ENCODE results near the gene KAT14. TPM values are rescaled to one million over a fixed set of nuclear protein-coding genes. Genes with fewer than 3 reads are reported as not detected.
"Not testable (repeated sequence)": the region's sequence is repeated elsewhere in the genome, so short reads cannot be mapped to it uniquely, and the experiment has no call there.

Gene KAT14
- total RNA-seq, 1 donor from 2014 or later, result 26.7 TPM

GRCh38 chr20:18103497-18103896 lies 34.2 kb upstream of the KAT14 start:
- no peak overlapping the region for H3K4me3 Mint-ChIP-seq (ENCODE audit: low read depth)
- peaks cover 5% of the 10 kb centered on the region for H3K9me3 Mint-ChIP-seq (ENCODE audit: low read depth)

GRCh38 chr20:18108326-18108725 lies 29.3 kb upstream of the KAT14 start:
- TF ChIP-seq CTCF (IDR thresholded peaks at IDR 0.05; ENCODE audit: unreplicated experiment), result no peak
- no peak overlapping the region for H3K27ac Mint-ChIP-seq
- H3K36me3 Mint-ChIP-seq (ENCODE audit: insufficient read depth), result peaks cover 2% of the 10 kb centered on the region
- peaks cover 20% of the 10 kb centered on the region for H3K27me3 Mint-ChIP-seq
- peaks cover 5% of the 10 kb centered on the region for H3K4me1 Mint-ChIP-seq (ENCODE audit: low read depth)
- no peak for DNase-seq (ENCODE audit: low spot score, unreplicated experiment)
- no peak overlapping the region for H3K4me3 Mint-ChIP-seq (ENCODE audit: low read depth)
- peaks cover 10% of the 10 kb centered on the region for H3K9me3 Mint-ChIP-seq (ENCODE audit: low read depth)

More at GRCh38 chr20:18103497-18103896, 34.2 kb upstream of the KAT14 start:
- TF ChIP-seq CTCF (IDR thresholded peaks at IDR 0.05; ENCODE audit: unreplicated experiment), result no peak
- peaks cover 50% of the 10 kb centered on the region for H3K27me3 Mint-ChIP-seq
- peak overlapping the region; percentile 86 for H3K27ac Mint-ChIP-seq
- H3K4me1 Mint-ChIP-seq (ENCODE audit: low read depth), result peaks cover 13% of the 10 kb centered on the region
- peaks cover under 1% of the 10 kb centered on the region for H3K36me3 Mint-ChIP-seq (ENCODE audit: insufficient read depth)
- no peak for DNase-seq (ENCODE audit: low spot score, unreplicated experiment)

- not testable (repeated sequence) for H3K9me3 Mint-ChIP-seq (ENCODE audit: low read depth); H3K27ac Mint-ChIP-seq; DNase-seq (ENCODE audit: low spot score, unreplicated experiment); H3K4me3 Mint-ChIP-seq (ENCODE audit: low read depth); H3K36me3 Mint-ChIP-seq (ENCODE audit: insufficient read depth); H3K27me3 Mint-ChIP-seq; H3K4me1 Mint-ChIP-seq (ENCODE audit: low read depth)
Measured at GRCh38 chr20:18128574-18128973, 9.1 kb upstream of the KAT14 start.

- no peak overlapping the region for H3K27ac Mint-ChIP-seq
- no peaks in the 10 kb centered on the region for H3K9me3 Mint-ChIP-seq (ENCODE audit: low read depth)
- H3K27me3 Mint-ChIP-seq, result no peaks in the 10 kb centered on the region
- TF ChIP-seq CTCF (IDR thresholded peaks at IDR 0.05; ENCODE audit: unreplicated experiment), result no peak
- no peaks in the 10 kb centered on the region for H3K36me3 Mint-ChIP-seq (ENCODE audit: insufficient read depth)
- H3K4me3 Mint-ChIP-seq (ENCODE audit: low read depth), result no peak overlapping the region
- DNase-seq (ENCODE audit: low spot score, unreplicated experiment), result no peak
- H3K4me1 Mint-ChIP-seq (ENCODE audit: low read depth), result peaks cover 11% of the 10 kb centered on the region
Measured at GRCh38 chr20:18132663-18133062, 5.0 kb upstream of the KAT14 start.

GRCh38 chr20:18133962-18134361 lies 3.7 kb upstream of the KAT14 start:
- no peak for TF ChIP-seq CTCF (IDR thresholded peaks at IDR 0.05; ENCODE audit: unreplicated experiment)
- no peak for DNase-seq (ENCODE audit: low spot score, unreplicated experiment)
- Mint-ChIP-seq H3K27ac (no peak overlapping the region), H3K36me3 (ENCODE audit: insufficient read depth) (no peaks in the 10 kb centered on the region), H3K4me3 (ENCODE audit: low read depth) (no peak overlapping the region), H3K4me1 (ENCODE audit: low read depth) (peaks cover 14% of the 10 kb centered on the region), H3K27me3 (no peaks in the 10 kb centered on the region), H3K9me3 (ENCODE audit: low read depth) (no peaks in the 10 kb centered on the region)

GRCh38 chr20:18138266-18138582 lies 561 bp downstream of the KAT14 start:
- no peak for TF ChIP-seq CTCF (IDR thresholded peaks at IDR 0.05; ENCODE audit: unreplicated experiment)

More at GRCh38 chr20:18138266-18138582, 561 bp downstream of the KAT14 start:
- Mint-ChIP-seq H3K36me3 (ENCODE audit: insufficient read depth) (peaks cover 8% of the 10 kb centered on the region), H3K4me3 (ENCODE audit: low read depth) (peak overlapping the region; percentile 86), H3K27me3 (no peaks in the 10 kb centered on the region), H3K9me3 (ENCODE audit: low read depth) (no peaks in the 10 kb centered on the region), H3K27ac (peak overlapping the region; percentile 87), H3K4me1 (ENCODE audit: low read depth) (peaks cover 30% of the 10 kb centered on the region)
- no peak for DNase-seq (ENCODE audit: low spot score, unreplicated experiment)

Measured in progenitor cell of endocrine pancreas (in vitro differentiated cells).